Measurements from ENCODE around the gene PRSS33.
A peak's percentile ranks its signal among the peaks of the same experiment; 100 is the strongest.

Gene PRSS33

GRCh38 chr16:2799205-2799858, 12.0 kb upstream of the PRSS33 start:
- DNase-seq (ENCODE audit: low read depth): no peak

GRCh38 chr16:2798723-2799204, 11.4 kb upstream of the PRSS33 start:
- no peak for DNase-seq (ENCODE audit: low read depth)

- no peak for DNase-seq (ENCODE audit: low read depth)
Measured at GRCh38 chr16:2795395-2796143, 8.2 kb upstream of the PRSS33 start.

GRCh38 chr16:2792940-2793339, 5.6 kb upstream of the PRSS33 start:
- no peak for DNase-seq (ENCODE audit: low read depth)

- DNase-seq (ENCODE audit: low read depth): no peak
Measured at GRCh38 chr16:2791174-2791573, 3.8 kb upstream of the PRSS33 start.

GRCh38 chr16:2790631-2791030, 3.3 kb upstream of the PRSS33 start:
- DNase-seq (ENCODE audit: low read depth): no peak

- no peak for DNase-seq (ENCODE audit: low read depth)
Measured at GRCh38 chr16:2787961-2788360, 601 bp upstream of the PRSS33 start.

GRCh38 chr16:2786826-2787151, 571 bp downstream of the PRSS33 start:
- DNase-seq (ENCODE audit: low read depth): no peak

- DNase-seq (ENCODE audit: low read depth): no peak
Measured at GRCh38 chr16:2786061-2786825, 1.1 kb downstream of the PRSS33 start.

GRCh38 chr16:2785101-2785991, 2.0 kb downstream of the PRSS33 start:
- peak; percentile 23 for DNase-seq (ENCODE audit: low read depth)

GRCh38 chr16:2784358-2785100, 2.8 kb downstream of the PRSS33 start:
- no peak for DNase-seq (ENCODE audit: low read depth)

- DNase-seq (ENCODE audit: low read depth): no peak
Measured at GRCh38 chr16:2783581-2784357, 3.6 kb downstream of the PRSS33 start.

- DNase-seq (ENCODE audit: low read depth): no peak
Measured at GRCh38 chr16:2782583-2783351, 4.6 kb downstream of the PRSS33 start.

GRCh38 chr16:2779978-2780898, 7.1 kb downstream of the PRSS33 start:
- DNase-seq (ENCODE audit: low read depth): no peak

- DNase-seq (ENCODE audit: low read depth): no peak
Measured at GRCh38 chr16:2779151-2779920, 8.0 kb downstream of the PRSS33 start.

- no peak for DNase-seq (ENCODE audit: low read depth)
Measured at GRCh38 chr16:2778630-2778958, 8.8 kb downstream of the PRSS33 start.

GRCh38 chr16:2777903-2778629, 9.3 kb downstream of the PRSS33 start:
- DNase-seq (ENCODE audit: low read depth): no peak

All from activated T-helper 9 cell treated with anti-CD3 and anti-CD28 coated beads, Interleukin-2, amount 50 U/mL, for 16 hours (primary cell).